ENCODE results near the gene PREPL.

GRCh38 chr2:44360749-44361329 lies 455 bp downstream of the PREPL start:
- TF ChIP-seq MAZ (IDR thresholded peaks at IDR 0.05; ENCODE audit: borderline replicate concordance, low read depth, low read length) = no peak; the same call in 1 of the 2 replicates
- no peak for TF ChIP-seq RAD21 (IDR thresholded peaks at IDR 0.05; ENCODE audit: low read length)
- TF ChIP-seq CTCF (conservative IDR thresholded peaks at IDR 0.05; ENCODE audit: low read depth, low read length) = no peak
- no peak for TF ChIP-seq CEBPB (IDR thresholded peaks at IDR 0.05; ENCODE audit: low read depth, low read length)

Measured in IMR-90 (cell line).